MM.1S (cell line): Measurements from ENCODE around the gene RALGAPA2.

Experiments
- CTCF ChIP-seq: fragments of 300-600 bp; sonication (generic); IDR thresholded peaks from 2 replicates; pipeline ENCODE4 v1.5.1; 2016; ENCODE audit warnings: antibody characterized with exemption, low read length, mixed read lengths
- EZH2 ChIP-seq: fragments of 300-600 bp; sonication (generic); optimal IDR thresholded peaks from 2 replicates; pipeline ENCODE3; 2017; ENCODE audit warnings: low read depth, mild to moderate bottlenecking, antibody characterized with exemption, low read length, mixed read lengths
- EZH2phosphoT487 ChIP-seq: fragments of 300-600 bp; sonication (generic); IDR thresholded peaks from 2 replicates; pipeline ENCODE4 v1.6.1; 2018; ENCODE audit warnings: antibody characterized with exemption, low read length

GRCh38 chr20:20604907-20605306 is 107.5 kb downstream of the RALGAPA2 start:
- no peak for TF ChIP-seq CTCF
- no peak for TF ChIP-seq EZH2
- no peak for TF ChIP-seq EZH2phosphoT487
